Coronary artery (tissue), 2 donors: ENCODE data around the gene RELB.

Source experiments
- DNase-seq: peaks from one replicate; pipeline ENCODE4 v3.0.0-alpha.2; 2017; ENCODE audit warnings: low spot score
- H3K27ac ChIP-seq, 2 donors: fragments of 200-600 bp; sonication (generic); one replicate each; pipeline ENCODE4 v1.5.1; 2016 to 2019
- H3K4me3 ChIP-seq: fragments of 200-600 bp; sonication (generic); 2 replicates; pipeline ENCODE4 v1.5.1; 2016; ENCODE audit warnings: mild to moderate bottlenecking, moderate library complexity
- CTCF ChIP-seq: fragments of 200-600 bp; sonication (generic); IDR thresholded peaks from one replicate; pipeline ENCODE4 v1.5.1; 2019; ENCODE audit warnings: antibody characterized with exemption

RELB gene

GRCh38 chr19:45038931-45039893 lies 37.9 kb downstream of the RELB start, which contains the start of gene CLASRP:
Gene CLASRP (plus strand): TSS chr19:45039045. CDS start chr19:45040213, 1,168 bp downstream.
- TF ChIP-seq CTCF: no peak
- Histone ChIP-seq H3K4me3 (peak within 1 kb of the TSS; percentile 97), H3K27ac (peak within 1 kb of the TSS; percentile 79 to 98)
- peak; percentile 88 for DNase-seq

GRCh38 chr19:45040059-45040771 lies 39.0 kb downstream of the RELB start:
- Histone ChIP-seq H3K27ac (peak overlapping the region in 1 of 2 donors; percentile 98), H3K4me3 (peak overlapping the region; percentile 97)
- no peak for TF ChIP-seq CTCF
- DNase-seq: no peak

- H3K4me3 ChIP-seq: no peak overlapping the region
- TF ChIP-seq CTCF: no peak
- no peak overlapping the region for H3K27ac ChIP-seq
- DNase-seq: no peak
These were observed 39.9 kb downstream of the RELB start for GRCh38 chr19:45041125-45041524.

GRCh38 chr19:45045671-45046353 lies 44.5 kb downstream of the RELB start:
- no peak for DNase-seq
- no peak overlapping the region for H3K4me3 ChIP-seq
- TF ChIP-seq CTCF: no peak
- no peak overlapping the region for H3K27ac ChIP-seq

GRCh38 chr19:45046355-45046754 lies 45.1 kb downstream of the RELB start:
- Histone ChIP-seq H3K27ac (no peak overlapping the region), H3K4me3 (no peak overlapping the region)

More at GRCh38 chr19:45046355-45046754, 45.1 kb downstream of the RELB start:
- TF ChIP-seq CTCF: no peak
- no peak for DNase-seq
